Activated CD4-positive, CD25-positive, alpha-beta regulatory T cell treated with anti-CD3 and anti-CD28 coated beads, Interleukin-2, amount 50 U/mL, for 24 hours (primary cell): ENCODE data around the gene CCT6B.
"Not testable (repeated sequence)": the region's sequence is repeated elsewhere in the genome, so short reads cannot be mapped to it uniquely, and the experiment has no call there.

Experiments
- ATAC-seq, 2 donors: fragments of 150-1000 bp; cut with Tn5 transposase; one replicate each; pipeline ENCODE4 v1.10.0; 2021; ENCODE audit warnings: mild to moderate bottlenecking in 1 of 2, moderate library complexity in 1 of 2

Gene CCT6B

GRCh38 chr17:34980353-34980680 is 19.1 kb upstream of the CCT6B start, which contains the start of gene LIG3:
TSS of gene LIG3 (plus strand) at chr17:34980512. CDS start at chr17:34983006, 2,494 bp downstream.
- peak; percentile 86 for ATAC-seq

DNA sequence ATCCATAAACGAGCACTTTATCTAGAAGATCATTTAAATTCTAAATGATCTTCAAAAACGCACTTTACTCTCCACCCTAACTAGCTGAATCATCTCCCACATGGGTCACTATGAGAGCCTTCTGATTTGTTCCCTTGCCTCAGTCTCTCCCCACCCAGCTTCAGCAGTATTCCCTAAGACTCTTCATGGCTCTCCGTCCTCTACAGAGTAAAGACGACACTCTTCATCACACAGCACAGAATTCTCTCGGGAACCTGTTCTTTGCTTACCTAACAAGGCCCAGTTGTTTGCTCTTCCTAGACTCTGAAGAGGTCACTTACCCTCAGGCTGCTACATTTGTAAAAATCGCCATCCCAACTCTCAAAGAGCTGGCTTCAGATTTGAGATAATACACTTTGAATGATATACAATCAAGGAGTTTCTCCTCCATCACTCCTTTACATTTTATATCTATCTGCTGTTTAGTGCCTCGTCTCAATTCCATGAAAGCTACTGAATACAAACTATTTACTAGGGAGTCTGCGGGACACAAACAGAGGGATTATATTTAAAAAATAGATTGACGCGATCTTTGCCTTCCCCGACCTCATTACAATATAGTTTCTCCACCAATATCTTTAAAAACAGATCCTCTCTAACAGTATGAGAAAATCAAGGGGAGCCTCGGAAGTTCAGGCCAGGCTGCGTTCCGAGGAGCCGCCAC is 18.5 kb upstream of the CCT6B start:
- no peak for ATAC-seq

GRCh38 chr17:34979153-34979552 is 17.9 kb upstream of the CCT6B start:
- no peak for ATAC-seq

DNA sequence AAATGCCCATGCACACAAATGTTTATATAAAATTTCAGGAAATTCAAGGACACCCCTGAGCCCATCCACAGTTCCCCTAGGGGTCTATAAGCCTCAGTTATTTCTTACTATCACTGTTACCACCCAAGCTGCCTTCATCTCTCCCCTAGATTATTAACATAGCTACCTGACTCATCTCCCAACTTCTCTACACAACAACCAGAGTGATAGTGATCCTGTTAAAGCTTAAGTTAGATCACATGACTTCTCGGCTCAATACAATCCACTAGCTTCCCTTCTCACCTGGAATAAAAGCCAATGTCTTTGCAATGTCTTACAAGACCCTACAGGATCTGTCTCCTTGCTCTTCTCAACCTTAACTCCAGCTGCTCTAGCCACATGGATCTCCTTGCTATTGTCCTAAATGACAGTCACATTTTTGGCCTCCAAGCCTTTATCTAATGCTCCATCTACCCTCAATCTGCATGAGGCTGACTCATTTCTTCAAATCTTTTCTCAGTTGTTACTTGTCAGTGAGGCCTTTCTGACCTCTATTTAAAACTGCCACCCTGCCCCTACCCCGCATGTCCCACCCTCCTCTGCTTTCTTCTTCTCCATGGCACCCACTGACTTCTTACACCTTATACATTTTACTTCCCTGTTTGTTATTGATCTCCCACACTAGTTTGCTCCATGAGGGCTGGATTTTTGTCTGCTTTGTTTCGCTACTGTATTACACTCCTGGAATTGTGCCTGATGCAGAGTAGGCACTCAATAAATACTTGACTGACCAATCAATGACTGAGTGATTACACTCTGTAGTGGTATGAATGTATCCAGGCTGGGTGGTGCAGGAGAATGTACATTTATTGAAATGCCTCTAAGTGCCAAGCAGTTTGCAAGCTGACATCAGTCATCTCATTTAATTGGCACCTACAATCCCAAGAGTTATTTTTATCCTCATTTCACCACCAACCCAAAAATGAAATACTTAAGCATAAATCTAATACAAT is 13.8 kb upstream of the CCT6B start:
- ATAC-seq = peak; percentile 73 to 82

DNA sequence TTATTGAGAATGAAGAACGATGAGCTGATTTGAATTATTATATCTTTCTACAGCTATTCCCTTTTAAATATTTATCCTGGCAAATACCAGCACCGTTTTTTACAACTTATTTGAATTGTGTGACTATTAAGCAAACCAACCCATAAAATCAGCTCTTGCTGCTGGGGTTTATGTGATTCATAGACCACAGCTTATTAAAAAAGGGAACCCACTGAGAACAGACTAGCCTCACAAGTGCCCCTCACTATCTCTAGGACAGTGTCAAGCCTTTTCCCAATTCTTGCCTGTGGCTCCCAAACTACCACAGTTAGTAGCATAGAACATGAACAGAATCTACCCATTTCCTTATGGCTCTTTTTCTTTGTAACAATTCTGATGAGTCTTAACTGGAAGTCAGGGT is 12.9 kb upstream of the CCT6B start:
- ATAC-seq = peak; percentile 56 to 62

DNA sequence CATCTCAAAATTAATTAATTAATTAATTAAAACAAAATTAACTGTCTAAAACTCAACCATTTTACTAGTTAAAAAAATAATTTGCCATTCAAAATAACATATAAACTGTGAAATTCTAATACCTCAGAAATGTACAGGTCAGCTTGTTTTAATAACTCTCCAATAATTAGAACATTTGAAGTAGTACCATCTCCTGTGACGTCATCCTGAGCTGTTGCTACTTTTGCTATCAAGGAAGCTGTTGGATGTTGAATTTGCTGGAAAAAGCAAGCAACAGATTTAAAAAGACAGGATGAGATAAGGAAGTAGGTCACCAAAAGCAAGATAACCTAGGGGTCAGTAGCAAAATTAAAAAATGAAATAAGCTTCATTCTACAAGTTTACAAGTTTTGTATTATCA is 2.8 kb downstream of the CCT6B start:
- no peak for ATAC-seq

- not testable (repeated sequence) for ATAC-seq
Measured at GRCh38 chr17:34950780-34951179, 10.5 kb downstream of the CCT6B start.

DNA sequence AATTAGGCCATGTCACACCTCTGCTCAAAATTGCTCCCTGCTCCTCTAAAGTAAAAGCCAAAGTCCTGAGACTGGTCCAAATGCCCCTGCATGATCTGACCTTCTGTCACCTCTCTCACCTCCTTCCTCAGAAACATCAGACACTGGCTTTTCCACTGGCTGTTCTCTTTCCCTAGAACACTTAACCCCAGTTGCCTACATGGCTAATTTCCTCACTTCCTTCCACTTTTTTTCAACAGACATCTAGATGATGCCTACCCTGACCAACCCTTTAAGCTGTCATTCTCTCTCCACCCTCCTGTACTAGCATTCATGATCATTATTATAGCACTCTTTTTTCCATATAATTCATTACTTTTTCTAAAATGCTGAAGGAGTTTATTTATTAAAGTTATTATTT is 31.0 kb downstream of the CCT6B start:
- ATAC-seq = no peak

DNA sequence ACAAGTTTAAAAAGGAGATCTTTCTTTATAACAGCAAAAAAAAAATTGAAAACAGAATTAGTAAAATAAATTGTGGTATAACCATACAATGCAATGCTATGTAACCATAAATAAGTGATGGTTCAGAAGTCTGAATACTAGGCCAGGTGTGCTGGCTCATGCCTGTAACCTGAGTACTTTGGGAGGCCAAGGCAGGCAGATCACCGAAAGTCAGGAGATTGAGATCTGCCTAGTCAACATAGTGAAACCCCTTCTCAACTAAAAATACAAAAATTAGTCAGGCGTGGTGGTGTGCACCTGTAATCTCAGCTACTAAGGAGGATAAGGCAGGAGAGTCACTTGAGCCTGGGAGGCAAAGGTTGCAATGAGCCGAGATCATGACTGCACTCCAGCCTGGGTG is 34.6 kb downstream of the CCT6B start:
- ATAC-seq = no peak

DNA sequence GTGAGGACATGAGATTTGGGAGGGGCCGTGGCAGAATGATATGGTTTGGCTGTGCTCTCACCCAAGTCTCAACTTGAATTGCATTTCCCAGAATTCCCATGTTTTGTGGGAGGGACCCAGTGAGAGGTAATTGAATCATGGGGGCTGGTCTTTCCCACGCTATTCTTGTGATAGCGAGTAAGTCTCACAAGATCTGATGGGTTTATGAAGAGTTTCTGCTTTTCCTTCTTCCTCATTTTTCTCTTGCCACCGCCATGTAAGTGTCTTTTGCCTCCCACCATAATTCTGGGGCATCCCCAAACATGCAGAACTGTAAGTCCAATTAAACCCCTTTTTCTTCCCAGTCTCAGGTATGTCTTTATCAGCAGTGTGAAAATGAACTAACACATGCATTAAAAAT is 40.6 kb downstream of the CCT6B start:
- no peak for ATAC-seq

GRCh38 chr17:34917381-34917780 is 43.9 kb downstream of the CCT6B start:
- no peak for ATAC-seq

GRCh38 chr17:34916120-34916519 is 45.1 kb downstream of the CCT6B start:
- ATAC-seq = no peak

DNA sequence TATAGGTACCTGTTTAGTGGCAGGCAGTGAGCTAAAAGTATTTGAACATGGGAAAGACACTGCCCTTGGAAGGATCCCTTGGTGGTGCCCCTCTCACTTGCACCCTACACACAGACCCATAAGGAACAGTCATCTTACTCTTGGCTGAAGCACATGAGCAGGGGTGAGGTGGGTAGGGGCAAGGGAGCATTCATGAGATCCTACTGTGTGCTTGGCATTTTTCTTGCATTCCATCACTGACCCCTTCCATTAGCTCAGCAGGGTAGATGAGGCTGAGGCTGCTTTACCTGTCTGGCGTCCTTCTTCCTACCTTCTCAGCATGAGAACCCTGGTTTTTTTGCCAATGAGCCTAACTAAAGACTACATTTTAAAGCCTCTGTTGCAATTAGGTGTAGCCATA is 48.3 kb downstream of the CCT6B start:
- no peak for ATAC-seq

DNA sequence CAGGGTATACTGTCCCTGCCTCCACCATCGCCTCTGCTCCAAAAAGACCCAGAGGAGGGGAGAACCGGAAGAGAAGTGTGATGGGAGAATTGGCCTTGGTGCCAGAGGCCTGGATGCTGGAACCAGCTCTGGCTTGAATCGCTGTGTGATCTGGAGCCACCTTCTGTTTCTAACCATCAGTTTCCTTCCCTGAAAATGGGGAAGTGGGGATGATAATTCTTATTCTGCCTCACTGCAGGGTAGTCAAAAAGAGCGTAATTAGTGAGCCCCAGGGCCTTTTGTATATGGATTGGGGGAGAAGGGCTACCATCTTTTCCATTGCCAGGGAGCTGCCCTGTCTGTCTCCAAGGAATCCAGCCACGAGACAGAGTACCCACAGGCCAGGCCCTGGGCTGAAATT is 52.2 kb downstream of the CCT6B start:
- ATAC-seq = no peak

DNA sequence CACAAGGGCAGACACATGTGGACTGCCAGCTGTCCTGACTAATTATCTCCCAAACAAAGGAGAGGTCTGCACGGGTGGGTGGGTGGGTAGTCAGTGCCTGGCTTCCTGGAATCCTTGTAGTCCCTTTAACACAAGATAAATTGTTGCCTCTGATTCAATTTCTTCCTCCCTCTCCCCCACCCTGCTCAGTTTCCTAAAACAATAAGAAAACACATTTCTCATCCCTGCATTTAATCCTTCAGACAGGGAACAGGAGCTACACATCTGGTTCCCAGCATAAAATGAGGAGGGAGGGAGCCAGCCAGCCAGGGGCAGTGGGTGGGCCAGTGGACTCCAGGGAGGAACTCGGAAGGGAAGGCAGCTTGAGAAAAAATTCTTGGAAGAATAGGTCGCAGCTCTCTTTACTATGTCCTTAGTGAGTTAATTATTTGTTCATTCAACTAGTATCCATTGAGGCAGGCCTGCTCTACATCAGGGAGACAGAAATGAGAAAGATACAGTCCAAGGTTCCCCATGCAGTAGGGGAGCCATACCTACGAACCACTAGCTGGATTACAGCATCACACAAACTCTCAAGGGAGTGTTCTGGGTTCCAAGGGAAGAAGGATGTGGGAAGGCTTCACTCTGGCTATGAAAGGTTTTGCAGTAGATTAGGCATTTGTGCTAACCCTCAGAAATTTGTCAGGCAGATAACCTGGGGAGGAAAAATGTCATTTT is 58.3 kb downstream of the CCT6B start:
- no peak for ATAC-seq

- ATAC-seq = no peak
Measured at GRCh38 chr17:34899643-34900291, 61.5 kb downstream of the CCT6B start.

DNA sequence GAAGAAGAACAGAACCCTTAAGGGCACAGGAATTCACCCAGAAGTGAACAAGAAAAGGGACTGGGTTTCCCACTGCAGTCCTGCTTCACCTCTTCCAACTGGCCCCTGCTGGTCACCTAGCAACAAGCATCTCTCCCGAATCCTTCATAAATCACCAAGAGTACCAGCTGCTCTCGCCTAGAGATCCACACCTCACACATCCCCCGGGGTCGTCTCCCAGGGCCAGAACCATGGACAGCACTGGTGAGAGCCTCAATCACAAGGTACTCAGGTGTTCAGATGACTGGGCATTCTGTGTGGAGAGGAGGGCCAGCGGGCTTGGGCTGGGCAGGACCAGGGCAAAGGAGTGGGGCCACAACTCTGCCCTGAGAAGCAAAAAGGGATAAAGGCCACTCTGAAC is 65.9 kb downstream of the CCT6B start:
- ATAC-seq = no peak

DNA sequence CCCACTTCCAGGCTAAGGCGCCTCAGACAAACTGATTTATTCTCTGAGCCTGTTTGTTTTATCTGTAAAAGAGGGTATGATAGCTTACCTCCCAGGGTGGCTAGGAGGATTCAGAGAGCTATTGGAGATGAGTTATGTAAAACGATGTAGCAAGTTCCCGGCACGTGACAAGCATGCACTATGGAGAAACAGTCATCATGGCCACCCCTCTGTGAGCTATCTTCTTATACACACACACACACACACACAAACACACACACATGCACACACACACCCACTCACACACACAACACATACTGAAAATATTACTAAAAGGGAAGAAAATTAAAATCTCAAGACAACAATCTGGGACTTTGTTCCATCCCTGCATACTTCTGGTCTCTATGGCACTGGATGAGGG is 66.3 kb downstream of the CCT6B start:
- no peak for ATAC-seq

- ATAC-seq = no peak
Measured at GRCh38 chr17:34892461-34893249, 68.6 kb downstream of the CCT6B start.

DNA sequence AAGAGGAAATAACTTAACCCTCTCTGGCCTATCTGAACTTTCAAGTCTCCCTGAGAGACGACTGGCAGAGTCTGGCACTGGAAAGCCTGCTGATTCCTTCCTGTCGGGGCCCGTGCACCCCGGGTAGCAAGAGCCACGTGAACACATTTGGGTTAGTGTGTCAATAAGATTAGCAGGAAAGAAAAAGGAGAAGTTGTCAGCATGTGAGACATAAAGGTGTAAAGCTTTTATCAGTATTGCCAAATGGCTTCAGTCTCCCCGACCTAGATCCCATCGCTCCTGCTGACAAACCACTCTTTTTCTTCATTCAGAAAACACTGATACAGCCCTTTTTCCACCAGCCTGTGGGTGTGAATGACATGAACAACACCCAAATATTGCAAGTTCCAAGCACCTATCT is 74.4 kb downstream of the CCT6B start:
- ATAC-seq = no peak

- no peak for ATAC-seq
Measured at GRCh38 chr17:34885076-34885475, 76.2 kb downstream of the CCT6B start.

DNA sequence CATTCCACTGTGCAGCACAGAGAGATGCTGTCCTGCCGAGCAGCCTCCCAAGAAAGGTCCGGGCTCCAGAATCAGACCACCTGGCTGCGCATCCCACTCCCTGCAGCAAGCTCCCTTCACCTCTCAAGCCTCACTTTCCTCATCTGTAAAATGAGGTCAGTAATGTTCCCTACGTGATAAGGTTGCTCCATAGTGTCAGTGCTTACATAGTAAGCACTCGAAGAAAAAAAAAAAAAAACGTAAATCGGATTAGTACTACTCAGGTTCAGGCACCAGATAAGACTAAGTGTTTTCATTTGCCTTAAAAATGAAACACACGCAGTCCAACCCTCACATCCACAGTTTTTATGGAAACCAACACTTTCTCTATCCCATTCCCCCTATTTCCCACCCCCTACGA is 76.7 kb downstream of the CCT6B start:
- ATAC-seq = no peak
